Astrocyte of the hippocampus (primary cell): Measurements from ENCODE around the gene DUSP9.

Experiments
- DNase-seq: peaks from one replicate; pipeline ENCODE4 v3.0.0; 2011; ENCODE audit warnings: low read depth, low spot score

Gene DUSP9

DNA sequence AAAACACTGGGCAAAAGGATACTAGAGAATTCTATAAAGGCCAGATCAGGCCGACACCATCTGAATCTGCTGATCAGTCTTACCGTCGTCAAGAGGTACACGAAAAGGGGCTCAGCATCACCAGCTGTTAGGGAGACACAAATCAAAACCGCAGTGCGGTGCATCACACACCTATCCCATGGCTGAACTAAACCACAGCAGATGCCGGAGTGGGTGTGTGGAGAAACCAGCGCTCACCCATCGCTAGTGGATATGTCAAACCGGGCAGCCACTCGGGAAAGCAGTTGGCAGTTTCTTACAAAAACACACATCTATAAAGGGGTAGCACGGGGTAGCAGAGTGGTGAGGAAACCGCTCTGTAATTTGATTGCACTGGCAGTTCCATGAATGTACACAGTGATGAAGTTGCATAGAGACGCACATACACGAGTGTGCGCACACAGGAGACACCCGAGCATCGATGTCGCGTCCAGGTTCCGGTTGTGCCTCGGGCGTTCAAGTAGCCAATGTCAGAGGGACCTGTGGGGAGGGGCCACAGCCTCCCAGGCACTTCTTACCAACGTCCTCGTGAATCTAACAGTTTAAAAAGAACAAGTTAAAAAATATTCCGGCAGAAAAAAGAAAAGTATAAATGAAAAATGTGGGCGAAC, 24.9 kb upstream of the DUSP9 start:
- no peak for DNase-seq

DNA sequence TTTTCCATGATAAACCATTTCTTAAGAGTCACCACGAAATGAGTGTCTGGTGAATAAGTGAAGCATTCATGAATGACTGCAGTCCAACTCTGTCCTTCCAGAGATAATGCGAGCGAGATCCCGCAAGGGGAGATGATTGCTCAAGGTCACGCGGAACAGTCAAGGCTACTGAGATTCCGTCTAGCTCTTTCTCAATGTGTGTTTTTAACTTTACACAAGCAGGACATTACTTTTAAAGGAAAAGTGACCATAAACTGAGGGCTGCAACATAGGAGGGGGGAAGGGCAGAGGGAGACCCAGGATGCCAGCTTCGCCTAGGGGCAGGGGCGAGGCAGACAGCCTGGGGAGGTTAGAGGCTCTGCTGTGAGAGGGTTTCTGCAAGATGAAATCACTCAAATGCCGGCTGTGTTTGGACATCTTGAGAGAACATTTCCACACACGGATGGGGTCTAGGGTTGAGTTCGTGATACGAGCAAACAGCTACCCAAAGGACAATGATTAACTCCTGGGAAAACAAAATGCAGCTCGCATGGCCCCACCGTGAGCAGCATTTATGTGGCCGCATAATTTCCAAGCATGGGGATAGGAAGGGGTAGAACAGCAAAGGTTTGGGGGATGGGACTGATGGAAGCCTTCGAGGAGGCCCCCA, 24.2 kb upstream of the DUSP9 start:
- DNase-seq: no peak

DNA sequence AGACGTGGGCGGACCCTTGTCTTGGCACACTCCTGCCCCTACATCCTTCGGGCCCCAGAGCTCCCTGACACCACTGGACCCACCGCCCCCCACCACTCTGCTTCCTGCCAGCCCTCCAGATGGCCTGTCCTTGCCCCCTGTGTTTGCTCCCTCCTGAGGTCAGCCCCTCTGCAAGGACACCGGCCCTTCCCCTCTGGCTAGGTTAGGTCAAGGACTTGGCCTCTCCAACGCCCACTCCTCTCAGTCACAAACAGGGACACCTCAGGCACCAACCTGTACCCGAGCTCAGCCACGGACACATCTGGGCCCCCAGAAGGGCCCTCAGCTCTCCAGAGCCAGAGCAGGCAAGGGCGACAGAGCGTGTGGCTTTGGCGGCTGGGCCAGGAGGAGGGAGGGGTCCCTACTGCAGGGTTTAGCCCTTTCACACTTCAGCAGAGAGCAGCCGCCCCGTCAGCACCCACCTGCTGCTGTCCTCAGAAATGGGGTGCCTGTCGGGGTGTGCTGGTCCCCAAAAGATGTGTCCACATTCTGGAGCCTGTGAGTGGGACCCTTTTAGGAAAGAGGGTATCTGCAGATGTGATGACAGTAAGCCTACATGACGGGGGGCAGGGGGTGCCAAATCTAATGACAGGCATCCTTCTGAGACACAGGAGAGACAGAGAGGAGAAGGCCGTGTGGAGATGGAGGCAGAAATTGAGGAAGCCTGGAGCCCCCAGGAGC, 23.5 kb upstream of the DUSP9 start:
- DNase-seq: no peak

DNA sequence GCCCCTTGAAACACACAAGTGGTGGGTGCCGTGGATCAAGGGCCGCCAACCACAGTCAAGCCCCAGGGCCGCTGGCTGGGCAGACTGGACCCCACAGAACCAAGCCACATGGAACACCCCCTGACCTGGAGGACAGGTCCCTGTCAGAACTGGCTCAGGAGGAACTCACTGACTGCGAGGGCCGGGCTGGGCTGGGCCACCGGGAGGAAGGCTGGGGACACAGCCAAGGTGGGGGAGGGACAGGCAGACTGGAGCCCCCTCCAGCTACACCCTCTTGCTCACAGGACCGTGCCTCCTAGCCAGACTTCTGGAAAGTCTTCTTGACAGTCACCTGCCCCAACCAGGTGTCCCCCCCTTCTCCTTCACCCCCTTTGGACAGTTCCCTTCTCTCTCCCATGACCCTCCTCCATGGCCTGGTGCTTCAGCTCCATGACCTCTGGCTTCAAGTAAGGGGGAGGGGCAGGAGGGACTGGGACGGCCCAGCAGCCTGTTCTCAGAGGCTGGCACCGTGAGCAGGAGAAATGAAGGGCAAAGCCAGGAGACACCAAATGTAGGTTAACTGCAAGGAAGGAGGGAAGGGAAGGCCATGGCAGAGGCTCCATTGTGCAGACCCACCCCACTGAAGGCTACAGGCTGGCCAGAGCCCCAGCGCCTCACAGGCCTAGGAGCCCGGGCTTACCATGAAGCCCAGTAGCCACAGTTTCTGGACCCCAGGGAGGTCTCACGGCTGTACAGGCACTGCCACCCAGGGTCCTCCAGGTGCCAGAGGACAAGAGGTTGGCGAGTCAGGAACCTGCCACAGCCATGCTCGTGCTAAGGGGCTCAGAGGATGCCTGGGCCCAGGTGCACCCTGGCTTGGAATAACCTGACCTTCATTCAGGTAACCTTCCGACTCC, 22.6 kb upstream of the DUSP9 start:
- no peak for DNase-seq

DNA sequence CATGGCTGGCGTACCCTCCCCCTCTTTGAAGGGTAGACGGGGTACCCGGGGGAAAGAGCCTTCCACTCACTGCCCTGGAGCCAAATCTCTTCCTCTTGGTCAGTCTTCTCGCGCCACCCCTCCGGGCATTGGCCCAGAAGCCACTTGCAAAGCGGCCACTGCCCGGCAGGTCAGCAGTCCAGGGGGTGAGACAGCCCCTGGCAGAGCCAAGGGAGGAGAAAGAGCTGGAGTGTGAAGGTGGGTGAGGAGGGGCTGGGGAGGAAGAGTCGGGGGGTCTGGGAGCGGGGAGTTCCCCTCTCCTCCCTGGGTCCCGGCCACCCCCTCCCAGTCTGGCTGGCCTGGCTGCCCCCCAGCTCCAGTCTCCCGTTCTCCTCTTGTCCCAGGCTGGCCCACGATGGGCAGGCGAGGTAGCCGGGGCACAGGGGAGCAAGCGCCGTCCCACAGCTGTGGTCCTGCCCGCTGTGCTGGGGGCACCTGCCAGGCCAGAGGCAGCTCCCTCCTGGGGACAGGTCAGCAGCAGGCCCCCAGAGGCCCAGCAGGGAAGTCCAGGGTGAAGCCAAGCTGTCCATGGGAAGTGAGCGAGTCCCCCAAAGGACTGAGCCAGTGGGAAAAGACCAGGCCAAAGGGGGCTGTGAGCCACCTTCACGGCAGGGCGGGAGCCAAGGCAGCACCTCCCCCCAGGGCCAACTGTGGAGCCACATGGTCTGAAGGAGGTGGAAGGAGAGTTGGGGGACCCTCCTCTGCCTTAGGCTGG, 21.6 kb upstream of the DUSP9 start:
- no peak for DNase-seq

DNA sequence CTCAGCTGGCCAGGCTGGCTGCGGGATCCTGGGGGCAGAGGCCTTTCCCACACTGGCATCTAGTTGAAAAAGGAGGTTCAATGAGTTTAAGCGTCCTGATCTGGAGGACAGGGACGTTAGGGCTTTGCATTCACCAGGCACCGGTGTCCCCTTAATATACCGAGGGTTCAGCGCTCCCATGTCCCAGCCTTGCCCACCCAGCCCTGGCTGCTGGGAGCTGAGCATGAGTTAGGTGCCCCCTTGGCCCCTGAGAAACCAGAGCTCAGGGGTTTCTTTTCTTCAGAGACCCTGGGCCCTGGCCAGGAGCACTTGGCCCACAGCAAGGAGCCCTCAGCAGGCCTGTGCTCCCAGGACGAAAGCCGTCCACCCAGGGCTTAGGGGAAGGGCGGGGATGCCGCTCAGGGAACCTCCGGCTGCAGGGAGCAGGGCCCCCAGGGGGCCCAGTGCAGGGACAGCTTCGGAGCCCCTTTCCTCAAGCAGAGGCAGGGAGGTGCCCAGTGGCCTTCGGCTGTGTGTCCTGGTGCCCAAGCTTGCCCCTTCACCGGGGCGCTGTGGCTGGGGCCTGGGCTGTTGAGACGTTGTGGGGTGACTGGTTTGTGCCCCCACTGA, 20.9 kb upstream of the DUSP9 start:
- no peak for DNase-seq

DNA sequence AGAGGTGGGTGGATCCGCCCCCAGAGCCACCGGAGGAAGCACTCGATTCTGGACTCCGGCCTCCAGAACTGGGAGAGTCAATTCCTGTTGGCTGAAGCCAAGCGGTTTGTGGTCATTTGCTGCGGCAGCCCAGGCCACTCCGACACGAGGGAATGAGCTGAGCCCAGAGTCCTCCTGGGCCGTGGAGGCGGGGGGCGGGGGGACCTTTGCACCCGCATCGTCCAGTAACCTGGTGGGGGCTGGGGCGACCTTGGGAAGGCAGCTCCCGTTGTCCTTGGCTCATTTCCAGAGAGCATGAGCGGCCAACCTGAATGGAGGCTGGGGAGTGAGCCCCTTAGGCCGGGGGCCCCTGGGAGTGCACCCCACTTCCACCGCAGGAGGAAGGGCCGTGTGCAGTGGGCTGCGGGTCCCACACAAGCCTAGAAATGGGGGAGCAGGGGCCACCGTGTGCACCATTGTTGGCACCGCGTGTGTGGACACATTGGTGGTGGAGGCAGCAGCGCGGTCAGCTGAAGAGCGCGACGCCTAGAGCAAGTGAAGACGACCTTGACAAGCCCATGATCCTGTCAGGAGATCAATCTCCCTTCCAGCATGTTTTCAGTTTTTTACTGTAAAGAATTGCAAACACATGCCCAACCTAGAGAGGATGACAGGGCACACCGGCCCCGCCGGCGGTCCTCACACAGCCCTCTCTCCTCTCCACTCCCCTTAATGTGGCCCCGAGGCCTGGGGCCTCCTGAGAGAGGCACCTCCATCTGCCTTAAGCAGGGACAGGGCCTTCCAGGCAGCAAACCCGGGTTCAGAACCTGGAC, 19.9 kb upstream of the DUSP9 start:
- no peak for DNase-seq

DNA sequence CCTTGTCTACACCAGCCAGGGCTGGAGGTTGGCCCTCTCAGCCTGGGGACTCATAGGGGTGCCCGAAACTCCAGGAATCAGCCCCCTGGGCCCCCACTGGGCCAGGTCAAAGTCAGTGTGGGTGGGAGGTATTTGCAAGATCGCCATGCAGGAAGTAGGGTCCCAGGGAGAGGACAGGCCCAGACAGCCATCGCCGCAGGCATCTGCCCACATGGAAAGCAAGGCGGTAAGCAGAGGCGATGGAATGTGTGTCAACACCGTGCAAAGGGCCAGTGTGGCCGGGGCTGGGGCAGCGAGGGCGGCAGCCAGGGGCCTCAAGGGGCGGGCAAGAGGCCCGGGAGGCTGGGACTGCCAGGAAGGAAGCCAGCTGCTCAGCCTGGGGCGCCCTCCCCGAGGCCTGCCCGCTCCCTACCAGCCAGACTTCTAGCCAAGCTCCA, 19.3 kb upstream of the DUSP9 start:
- no peak for DNase-seq

DNA sequence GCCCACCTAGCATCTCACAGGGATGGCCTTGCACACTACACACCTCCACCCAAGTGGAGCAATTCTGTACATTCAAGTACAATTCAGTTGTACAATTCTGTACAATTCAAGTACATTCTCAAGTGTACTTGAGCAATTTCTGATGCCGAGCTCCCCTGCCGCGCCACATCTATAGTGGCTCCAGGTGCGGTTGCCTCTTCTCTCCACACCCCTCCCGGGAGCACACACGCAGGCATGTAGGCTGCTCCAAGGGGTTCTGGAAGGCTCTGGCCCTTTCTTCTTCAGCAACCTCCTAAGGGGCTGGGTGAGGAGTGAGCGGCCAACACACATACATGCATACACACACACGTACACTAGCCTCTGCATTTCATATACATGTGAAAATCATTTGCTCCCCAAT, 18.9 kb upstream of the DUSP9 start:
- no peak for DNase-seq

DNA sequence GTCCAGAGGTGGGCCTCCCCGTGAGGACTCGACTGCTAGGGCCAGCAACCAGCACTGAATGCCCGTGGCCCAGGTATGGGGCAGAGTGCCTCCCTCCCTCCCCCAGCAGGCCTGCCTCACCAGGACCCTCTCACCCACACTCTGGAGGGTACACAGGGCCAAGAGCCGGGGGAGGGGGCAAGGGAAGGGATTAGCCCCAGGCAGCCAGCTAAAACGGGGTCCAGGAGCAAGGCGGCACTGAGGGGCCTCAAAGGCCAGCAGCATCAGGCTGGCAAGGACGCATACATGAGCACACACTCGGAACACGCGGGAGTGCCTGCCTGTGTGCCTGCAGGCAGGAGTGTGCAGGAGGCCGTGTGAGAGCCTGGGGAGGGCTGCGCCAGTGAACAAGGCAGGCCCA, 18.3 kb upstream of the DUSP9 start:
- no peak for DNase-seq

DNA sequence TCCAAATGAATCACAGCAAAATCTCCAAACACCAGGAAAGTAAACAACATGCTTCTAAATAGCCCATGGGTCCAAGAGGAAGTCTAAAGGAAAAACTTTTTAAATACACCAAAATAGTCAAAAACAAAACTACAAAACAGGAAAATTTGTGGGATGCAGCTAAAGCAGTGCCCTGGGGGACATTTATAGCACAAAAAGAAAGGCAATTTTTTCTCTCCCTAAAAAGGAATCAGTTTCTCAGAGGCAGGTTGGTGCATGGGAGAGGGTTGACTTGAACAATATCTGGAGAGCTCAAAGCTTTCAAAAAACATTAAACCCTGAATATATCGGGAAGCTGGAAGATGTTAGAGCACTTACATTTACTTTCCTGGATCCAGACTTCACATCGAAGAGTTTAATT, 15.7 kb upstream of the DUSP9 start:
- no peak for DNase-seq

DNA sequence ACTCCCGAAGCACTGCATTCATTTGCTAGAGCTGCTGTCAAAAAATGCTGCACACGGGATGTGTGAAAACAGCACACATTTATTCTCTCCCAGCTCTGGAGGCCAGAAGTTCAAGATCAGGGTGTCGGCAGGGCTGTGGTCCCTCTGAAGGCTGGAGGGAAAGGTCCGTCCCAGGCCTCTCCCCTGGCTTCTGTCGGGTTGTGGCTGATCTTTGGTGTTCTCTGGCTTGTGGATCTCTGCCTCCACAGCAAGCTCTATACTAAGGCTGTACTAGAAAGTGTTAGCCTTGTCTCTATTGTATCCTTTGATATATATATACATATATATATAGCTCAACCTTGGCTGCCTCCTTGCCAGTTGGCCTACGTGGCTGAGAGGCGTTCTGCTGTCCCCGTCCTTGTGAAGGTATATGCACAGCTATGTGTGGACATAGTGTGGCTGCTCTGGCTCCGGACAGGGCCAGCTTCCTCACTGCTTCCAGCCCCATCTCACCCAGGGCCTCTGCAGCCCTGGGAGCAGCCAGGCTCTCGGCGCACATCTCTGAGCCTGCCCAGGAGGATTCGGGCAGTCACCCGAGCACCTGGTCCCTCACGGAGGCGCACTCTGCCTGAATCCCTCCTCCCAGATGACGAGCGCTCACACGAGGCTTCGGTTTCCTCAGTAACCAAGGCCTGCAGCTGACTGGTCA, 15.0 kb upstream of the DUSP9 start:
- DNase-seq: no peak

DNA sequence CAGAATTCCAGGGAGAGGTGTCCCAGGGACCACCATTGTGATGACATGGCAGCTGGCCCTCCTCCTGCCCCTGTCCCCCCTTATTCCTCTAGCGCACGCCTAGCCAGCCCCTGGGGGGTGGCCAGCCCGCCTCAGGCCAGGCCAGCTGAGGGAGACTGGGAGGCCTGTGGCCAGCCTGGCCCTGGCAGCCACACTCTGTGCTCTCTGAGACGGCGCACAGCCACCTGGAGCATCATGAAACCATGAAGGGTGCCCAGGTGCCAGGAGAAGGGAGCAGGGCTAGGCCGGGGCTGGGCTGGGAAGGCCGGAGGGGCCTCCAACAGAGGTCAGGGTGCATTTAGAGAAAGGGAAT, 14.4 kb upstream of the DUSP9 start:
- DNase-seq: no peak

DNA sequence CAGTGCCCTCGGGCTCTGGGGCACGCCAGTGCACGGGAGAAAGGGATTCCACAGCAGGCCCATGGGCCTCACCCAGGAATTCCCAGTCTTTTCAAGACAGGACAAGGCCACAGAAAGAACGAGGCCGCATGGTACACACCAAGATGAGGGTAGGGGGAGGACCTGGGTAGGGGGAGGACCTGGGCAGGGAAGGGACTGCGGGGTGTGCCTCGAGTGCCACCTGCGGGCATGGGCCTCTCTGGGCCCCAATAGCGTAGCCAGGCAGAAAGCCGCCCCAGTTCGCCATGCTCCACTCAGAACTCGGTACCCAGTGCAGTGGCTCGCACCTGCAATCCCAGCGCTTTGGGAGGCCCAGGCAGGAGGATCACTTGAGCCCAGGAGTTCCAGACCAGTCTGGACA, 14.0 kb upstream of the DUSP9 start:
- no peak for DNase-seq

DNA sequence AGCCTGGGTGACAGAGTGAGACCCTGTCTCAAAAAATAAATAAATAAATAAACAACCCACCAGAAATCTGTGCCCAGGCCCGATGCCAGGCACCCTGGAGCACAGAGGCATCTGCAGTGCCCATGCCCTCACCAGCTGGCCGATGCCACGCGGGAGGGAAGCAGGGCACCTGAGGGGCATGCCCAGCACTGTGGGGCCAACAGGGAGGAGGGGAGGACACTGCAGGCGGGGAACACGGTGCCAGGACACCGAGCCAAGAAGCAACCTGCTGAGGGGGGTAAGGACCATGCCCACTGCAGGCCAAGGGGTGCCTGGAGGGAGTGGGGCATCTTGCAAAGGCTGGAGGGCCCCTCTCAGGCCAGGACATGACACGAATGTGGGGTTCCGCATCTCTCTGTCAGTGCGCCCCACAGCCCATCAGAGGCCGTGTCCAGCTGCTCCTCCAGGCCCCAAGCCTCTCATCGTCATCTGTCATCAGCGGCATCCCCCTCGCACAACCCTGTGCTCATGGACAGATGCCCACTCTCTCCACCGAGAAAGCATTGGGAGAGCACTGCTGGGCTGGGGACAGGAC, 13.3 kb upstream of the DUSP9 start:
- DNase-seq: no peak

DNA sequence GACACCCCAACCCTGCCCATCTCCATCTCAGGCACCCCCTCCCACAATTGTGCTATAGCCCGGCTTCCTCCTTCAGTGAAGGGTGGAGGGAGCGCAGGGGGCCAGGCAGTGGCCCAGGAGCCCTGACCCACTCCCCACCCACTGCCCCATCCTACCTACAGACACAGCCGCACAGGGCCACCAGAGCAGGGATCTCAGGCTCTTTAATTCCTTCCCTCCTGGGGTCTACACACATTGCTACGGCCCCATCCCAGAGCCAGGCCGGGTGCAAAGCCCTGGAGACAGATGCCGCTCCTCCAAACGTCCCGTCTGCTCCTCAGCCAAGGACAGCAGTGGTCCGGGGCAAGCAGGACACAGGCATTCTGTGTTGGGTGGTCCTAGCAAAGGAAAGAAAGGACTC, 12.8 kb upstream of the DUSP9 start:
- no peak for DNase-seq

DNA sequence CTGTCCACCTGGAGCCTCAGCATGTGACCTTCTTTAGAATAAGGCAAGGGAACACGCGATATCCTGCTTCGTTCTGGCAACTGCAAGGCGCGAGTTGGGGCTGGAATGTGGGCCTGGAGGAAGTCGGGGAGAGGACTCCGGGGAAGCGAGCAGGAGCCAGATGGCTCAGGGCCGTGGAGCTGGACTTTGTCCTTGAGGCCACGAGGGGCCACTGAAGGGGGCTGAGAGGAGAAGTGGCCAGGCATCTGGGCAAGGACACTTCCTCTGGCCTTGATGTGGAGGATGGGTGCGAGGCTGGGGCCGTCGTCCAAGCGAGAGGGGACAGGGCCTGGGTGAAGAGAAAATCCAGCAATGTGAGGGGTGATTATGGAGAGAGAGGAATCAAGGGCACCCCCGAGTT, 12.2 kb upstream of the DUSP9 start:
- DNase-seq: no peak

DNA sequence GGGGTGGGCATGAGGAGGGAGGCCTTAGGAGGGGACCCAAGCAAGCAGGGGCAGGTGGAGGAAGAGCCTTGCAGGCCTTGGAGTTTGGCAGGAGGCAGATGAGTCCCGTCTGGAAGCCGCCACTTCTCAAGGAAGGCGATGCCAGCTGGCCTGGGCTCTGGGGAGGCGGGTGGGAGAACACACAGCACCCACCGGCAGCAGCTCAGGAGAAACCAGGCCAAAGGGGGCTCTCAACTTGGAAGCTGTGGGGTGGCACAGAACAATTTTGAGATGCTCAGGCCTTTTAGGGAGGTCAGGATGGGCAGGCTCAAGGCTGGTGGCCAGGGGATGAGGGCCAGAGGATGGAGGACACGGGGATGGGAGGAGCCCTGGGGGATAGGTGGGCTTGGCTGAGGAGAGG, 11.6 kb upstream of the DUSP9 start:
- no peak for DNase-seq
